Ramos (cell line): Measurements from ENCODE around the gene RAB6D.
"Not testable (repeated sequence)": the region's sequence is repeated elsewhere in the genome, so short reads cannot be mapped to it uniquely, and the experiment has no call there.

Experiments
- in situ Hi-C: fragments of 300-500 bp; cut with MboI; formaldehyde crosslinking; loops from one replicate; pipeline ENCODE4 v1.14.3; 2022; ENCODE audit warnings: low sequenced_read_pairs; ENCODE audit not compliant: unreplicated experiment

Gene RAB6D

DNA sequence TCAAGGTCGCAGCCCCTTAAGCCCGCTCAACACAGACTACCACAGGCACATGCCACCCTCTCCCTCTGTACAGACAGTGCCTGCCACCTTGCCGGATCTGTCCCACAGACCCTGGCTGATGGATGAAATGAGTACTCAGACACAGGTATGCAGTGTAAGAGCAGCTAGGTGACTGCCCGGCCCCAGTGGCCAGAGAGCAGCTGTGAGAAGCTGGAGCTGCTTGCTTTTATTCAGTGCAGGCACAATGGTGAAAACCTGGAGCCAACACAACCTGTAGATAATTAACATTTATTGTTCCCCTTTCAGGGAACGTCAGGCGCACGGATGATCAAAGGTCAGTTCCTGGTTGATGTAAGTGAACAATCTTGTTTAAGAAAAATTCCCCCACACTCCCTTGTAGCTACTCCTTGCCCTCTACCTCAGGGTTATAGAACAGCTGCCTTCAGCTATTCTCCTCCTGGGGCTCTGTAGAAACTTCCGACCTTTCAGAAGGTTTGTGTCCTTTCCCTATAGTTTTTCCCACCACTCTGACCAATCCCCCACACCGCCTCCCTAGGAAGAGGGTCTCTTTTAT lies 4.6 kb upstream of the RAB6D start:
- in situ Hi-C loops, result not testable (repeated sequence)

DNA sequence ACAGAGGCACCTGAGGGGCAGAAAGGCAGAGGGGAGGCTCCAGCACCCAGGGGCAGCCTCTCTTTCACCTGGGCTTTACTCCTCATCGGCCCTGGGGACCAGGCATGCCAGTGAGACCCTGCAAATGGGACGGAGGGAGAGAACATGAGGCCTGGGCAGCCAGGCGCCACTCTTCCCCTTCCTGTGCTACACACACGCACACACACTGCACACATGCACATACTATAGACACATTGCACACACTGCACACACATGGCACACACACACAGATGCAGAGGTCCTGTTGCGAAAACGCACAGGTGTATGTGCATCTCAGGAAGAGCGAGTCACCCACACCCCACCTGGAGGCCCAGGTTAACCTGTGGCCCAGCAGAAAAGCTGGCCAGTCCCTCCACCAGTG lies 3.4 kb upstream of the RAB6D start:
- in situ Hi-C loops, result no loop called here

DNA sequence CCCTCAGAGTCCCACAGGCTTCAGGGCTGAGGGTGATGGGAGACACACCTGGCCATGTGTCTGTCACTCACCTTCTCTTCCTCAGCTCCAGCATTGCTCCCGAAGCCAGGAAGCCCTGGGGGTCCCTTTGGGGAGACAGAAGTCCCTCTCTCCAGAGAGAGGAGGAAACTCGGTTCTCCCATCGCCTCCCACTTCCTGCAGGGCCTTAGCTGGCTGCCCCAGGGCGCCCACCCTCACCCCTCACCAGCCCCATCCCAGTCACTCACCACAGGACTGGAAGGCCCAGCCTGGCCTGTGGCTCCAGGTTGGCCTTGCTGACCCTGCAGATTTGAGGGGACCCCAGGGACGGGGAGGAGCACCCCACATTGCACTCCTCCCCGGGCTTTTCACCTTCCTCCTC lies 2.7 kb upstream of the RAB6D start:
- in situ Hi-C loops, result no loop called here

DNA sequence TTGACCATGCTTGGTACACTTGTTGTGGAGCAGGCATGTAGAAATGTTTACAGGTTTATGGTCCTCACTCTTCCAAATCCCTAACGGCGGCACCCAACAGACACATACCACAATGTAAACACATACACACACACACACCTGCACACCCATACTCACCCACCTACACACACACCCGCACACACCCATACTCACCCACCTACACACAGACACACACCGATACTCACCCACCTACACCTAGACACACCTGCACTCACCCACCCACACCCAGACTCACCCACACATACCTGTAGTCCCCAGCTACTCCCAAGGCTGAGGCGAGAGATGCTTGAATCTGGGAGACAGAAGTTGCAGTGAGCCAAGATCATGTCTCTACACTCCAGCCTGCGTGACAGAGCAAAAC lies 1.5 kb upstream of the RAB6D start:
- in situ Hi-C loops, result no loop called here

DNA sequence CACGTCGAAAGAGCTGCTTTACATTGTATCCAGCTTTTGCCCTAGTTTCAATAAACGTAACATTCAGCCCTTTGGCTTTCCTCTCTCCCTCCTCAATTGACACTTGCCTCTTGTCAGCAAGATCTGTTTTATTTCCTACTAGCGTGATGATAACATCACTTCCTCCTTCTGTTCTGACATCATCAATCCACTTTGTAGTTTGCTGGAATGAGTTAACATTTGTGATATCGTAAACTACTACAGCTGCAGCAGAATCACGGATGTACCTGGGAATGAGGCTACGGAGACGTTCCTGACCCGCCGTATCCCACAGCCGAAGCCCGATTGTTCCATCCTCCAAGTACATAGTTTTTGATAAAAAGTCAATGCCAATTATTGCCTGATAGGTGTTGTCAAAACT lies 755 bp downstream of the RAB6D start:
- in situ Hi-C loops, result not testable (repeated sequence)

DNA sequence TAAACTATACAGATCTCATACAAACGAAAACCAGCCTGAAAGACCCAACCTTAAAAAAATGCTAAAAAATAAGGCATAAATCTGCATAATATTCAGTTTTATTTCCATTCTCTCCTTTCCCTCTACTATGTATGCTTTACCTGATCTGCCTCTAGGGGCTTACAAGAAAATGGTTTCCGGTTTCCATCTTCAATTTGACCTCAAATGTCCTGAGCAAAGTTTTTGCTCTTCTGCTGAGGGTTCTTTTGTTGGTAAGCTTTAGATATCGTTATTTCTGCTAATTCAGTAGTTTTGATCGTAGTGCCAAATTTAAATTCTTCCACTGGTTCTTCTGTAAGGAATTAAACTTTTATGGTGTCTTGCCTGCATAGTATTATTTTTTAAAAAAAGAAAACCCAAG lies 2.2 kb downstream of the RAB6D start:
- in situ Hi-C loops, result not testable (repeated sequence)

DNA sequence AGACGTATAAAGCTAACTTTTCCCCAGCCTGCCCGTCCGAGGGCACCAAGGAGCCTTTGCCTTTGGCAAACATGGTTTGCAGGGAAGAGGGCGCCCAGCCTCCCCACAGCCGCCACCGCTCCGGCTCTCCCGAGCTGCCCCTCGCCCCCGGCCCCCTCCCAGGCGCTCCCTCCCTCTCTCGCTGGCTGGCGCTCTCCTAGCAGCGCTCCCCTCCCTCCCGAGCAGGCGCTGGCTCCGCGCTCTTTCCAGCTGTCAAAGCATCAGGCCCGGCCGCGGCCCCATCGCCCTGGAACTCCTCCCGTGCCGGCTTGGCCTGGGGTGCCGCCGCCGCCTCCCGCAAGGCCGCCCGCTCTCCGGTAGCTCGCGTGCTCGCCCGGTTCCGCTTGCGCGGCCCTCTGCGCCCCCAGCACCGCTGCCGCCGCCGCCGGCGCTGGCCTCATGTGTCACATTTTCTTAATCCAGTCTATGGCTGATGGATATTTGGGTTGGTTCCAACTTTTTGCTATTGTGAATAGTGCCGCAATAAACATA lies 10.7 kb downstream of the RAB6D start:
- in situ Hi-C loops, result not testable (repeated sequence)

DNA sequence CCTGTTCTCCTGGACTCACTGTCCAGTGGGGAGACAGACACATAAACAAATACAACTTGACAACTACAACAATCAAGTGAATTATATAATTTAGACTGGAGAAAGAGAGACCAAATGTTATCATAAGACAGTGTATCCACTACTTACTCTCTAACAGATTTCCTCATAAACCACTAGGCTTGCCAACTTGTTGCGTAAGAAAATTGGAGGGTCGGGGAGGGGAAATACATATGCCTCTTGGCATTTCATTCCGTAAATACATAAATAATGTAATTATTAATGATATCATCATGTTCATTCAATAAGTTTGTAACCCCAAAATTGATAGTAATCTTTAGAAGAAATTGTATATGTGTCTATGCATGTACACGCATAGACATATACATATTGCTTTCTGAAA lies 14.9 kb downstream of the RAB6D start:
- in situ Hi-C loops, result no loop called here

DNA sequence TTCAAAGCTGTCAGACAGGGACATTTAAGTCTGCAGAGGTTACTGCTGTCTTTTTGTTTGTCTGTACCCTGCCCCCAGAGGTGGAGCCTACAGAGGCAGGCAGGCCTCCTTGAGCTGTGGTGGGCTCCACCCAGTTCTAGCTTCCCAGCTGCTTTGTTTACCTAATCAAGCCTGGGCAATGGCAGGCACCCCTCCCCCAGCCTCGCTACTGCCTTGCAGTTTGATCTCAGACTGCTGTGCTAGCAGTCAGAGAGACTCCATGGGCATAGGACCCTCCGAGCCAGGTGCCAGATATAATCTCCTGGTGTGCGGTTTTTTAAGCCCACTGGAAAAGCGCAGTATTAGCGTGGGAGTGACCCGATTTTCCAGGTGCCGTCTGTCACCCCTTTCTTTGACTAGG lies 16.9 kb downstream of the RAB6D start:
- in situ Hi-C loops, result not testable (repeated sequence)

DNA sequence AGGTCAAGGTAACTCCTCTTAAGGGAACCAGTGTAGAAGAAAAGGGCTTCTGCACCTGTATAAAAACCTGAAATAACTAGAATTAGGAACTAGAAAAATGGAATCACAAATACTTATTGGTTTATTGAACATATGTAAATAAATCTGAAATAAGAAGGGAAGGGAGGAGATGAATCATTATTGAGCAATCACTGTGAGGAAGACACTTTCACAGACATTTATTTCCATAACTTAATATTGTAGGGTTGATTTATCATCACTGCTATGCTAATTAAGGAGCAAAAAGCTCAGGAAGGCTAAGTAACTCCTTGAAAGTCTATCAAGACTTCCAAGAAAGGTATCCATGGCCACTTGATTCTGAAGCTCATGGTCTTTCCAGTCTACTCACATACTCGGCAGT lies 24.7 kb downstream of the RAB6D start:
- in situ Hi-C loops, result not testable (repeated sequence)

DNA sequence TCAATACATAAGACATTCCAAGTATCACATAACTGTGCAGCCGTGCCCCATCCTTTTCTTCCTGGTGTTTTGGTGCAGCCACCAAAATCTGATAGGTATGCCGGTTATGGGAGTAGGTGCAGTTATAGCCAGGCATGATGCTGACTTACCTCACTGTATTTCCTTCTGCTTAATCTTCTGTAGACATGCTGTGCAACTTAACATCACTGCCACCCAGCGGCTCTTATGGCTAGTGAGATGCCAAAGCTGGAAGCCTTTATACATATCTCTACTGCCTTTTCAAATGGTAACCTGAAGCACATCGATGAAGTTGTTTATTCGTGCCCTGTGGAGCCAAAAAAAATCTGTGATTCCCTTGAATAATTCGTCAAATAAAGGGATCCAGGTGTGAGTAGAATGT lies 28.6 kb downstream of the RAB6D start:
- in situ Hi-C loops, result not testable (repeated sequence)

DNA sequence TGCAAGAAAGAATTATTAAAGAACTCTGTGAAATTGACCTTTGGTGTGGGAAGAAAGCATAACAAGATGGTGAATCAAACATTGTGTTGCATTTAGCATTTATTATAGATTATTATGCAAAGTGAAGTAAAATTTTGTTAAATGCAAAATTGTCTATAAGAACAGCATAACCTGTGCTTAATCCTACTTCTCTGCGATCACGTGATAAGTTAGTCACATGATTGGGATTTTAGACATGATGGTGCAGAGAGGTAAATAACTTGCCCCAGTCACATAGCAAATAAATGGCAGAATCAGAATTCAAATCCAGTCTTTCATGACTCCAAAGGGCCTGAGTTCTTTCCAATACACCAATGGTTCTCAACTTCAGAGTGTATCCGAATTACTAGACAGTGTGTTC lies 31.3 kb downstream of the RAB6D start:
- in situ Hi-C loops, result not testable (repeated sequence)

DNA sequence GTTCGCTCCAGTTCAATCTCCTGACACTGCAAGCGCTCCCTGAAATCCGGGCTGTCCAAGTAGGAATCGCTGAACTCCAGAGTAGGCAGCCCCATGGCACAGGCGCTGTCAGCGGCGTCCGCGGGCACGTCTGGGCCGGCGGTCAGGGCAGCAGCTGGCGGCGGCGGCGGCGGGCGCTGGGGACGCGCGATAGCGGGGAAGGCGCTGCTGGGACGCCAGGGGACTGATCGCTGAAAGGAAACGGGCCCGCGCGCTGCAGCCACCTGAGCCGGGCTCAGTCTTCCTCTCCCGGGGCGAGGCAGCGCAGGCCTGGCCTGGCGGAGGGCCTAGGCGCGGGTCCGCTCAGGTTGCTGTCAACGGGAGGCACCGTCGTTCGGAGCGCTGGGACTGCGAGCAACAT lies 33.0 kb downstream of the RAB6D start:
- in situ Hi-C loops, result not testable (repeated sequence)

DNA sequence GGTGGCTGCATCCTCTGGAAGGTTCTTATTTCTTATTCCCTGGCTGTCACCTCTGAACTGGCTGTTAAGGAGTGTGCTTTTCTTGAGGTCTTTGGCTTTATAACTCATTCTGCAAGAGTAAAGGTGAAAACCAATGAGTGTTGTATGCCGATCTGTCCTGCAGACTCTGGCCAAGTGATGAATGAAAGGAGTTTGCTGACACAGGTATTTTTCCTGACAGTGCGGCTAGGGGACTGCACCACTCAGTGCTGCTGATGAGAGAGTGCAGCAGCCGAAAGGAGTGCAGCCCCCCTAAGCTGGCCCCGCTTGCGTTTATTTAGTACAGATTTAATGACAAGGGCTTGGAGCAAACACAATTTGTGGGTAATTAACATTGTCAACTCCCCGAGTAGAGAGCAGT lies 41.8 kb downstream of the RAB6D start:
- in situ Hi-C loops, result loop anchor here (25.0 kb wide), 1 partner anchor 160 kb away; no protein-coding TSS in a partner anchor

DNA sequence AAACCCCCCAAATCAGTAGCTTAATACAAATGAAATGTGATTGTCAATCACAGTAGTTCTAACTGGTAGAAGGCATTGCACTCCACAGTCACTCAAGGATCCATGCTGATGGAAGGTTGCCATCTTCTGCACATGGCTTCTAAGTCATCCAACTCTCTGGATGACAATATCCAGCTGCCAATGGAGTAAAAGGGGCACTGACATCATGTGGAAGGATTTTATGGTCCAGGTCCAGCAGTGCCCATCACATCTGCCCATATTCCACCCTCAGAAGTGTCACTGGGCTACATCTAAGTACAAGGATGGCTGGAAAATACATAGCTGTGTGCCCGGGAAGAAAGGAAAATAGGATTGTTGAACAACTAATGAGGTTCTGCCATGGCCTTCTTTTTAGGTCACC lies 42.6 kb downstream of the RAB6D start:
- in situ Hi-C loops, result loop anchor here (25.0 kb wide), 1 partner anchor 159 kb away; no protein-coding TSS in a partner anchor

DNA sequence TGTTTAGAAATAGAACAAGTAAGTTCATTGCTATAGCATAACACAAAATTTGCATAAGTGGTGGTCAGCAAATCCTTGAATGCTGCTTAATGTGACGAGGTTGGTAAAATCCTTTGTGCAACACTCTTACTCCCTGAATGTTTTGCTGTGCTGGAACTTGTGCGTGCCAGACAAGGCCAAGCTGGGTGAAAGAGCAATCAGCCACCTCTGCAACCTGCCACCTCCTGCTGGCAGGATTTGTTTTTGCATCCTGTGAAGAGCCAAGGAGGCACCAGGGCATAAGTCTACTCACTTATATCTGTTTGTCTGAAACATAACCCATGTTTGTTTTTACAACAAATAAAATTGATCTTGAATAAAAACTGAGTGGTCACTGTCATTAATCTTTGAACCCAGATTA lies 53.0 kb downstream of the RAB6D start:
- in situ Hi-C loops, result loop anchor here (25.0 kb wide), 1 partner anchor 149 kb away; no protein-coding TSS in a partner anchor
